HCT116 (cell line): Measurements from ENCODE around the gene MAP3K2. TPM values are rescaled to one million over a fixed set of nuclear protein-coding genes. Genes with fewer than 3 reads are reported as not detected.

Experiments used
- ATAC-seq: fragments of 200-7000 bp; cut with Tn5 transposase; 2 replicates; pipeline ENCODE4 v1.9.1; 2020; ENCODE audit warnings: mild to moderate bottlenecking, moderate library complexity
- BruUV-seq: library from RNA; stranded (reverse); fragments of 400-500 nt; replicated peaks from 2 replicates; lab custom pipeline; 2021; lab: Mats Ljungman, UMichigan
- CTCF ChIA-PET: fragments of 300-600 bp; sonication (Branson Sonifier 250); formaldehyde crosslinking; loops from one replicate; lab custom pipeline; 2021; ENCODE audit warnings: antibody characterized with exemption; lab: Charles Lee
- POLR2A ChIA-PET: fragments of 300-600, 350-600 bp; sonication (Branson Sonifier 250); formaldehyde crosslinking; loops from one replicate; lab custom pipeline; 2021; ENCODE audit warnings: antibody characterized with exemption; lab: Charles Lee
- RAD21 ChIA-PET, 2 experiments: fragments of 300-600 bp; sonication (Branson Sonifier 250); formaldehyde crosslinking; loops; one replicate each; lab custom pipeline; 2023; ENCODE audit warnings: low total read pairs in 2 of 2; ENCODE audit not compliant: uncharacterized antibody in 2 of 2, unreplicated experiment in 2 of 2, low non-redundant PET in 1 of 2; lab: Charles Lee
- DNase-seq: peaks from one replicate; pipeline ENCODE4 v3.0.0-alpha.2; 2010; ENCODE audit warnings: low read depth, low spot score
- H2AFZ ChIP-seq: fragments of 200-600 bp; shearing (Covaris generic), sonication (generic); 2 replicates; pipeline ENCODE4 v1.6.1; 2017; ENCODE audit warnings: low read depth, mixed run types, mixed read lengths, antibody characterized with exemption, low read length; ENCODE audit not compliant: poor library complexity, severe bottlenecking
- H3K27ac ChIP-seq: 2 replicates; pipeline ENCODE4 v1.5.1; 2012; ENCODE audit warnings: low read depth, low read length
- H3K27me3 ChIP-seq: fragments of 200-600 bp; sonication (generic); 2 replicates; pipeline ENCODE4 v1.6.1; 2016; ENCODE audit warnings: mixed run types, low read length, mixed read lengths; ENCODE audit not compliant: insufficient read depth
- H3K36me3 ChIP-seq, 2 experiments: fragments of 200-500 bp in 1 of 2; fragments of 200-600 bp in 1 of 2; sonication (Bioruptor generic) in 1 of 2; sonication (generic) in 1 of 2; 2 replicates each; pipeline versions ENCODE4 v1.5.1 to v1.6.1; 2014 to 2016; ENCODE audit warnings: low read length in 2 of 2, inconsistent platforms in 1 of 2, mixed read lengths in 1 of 2, mixed run types in 1 of 2; ENCODE audit not compliant: insufficient read depth in 2 of 2, control insufficient read depth in 1 of 2
- H3K4me1 ChIP-seq, 2 experiments: fragments of 200-600 bp in 1 of 2; sonication (generic) in 1 of 2; 2 replicates each; pipeline versions ENCODE4 v1.5.1 to v1.6.1; 2012 to 2017; ENCODE audit warnings: low read length in 2 of 2, inconsistent platforms in 1 of 2, mild to moderate bottlenecking in 1 of 2, mixed read lengths in 1 of 2, mixed run types in 1 of 2, moderate library complexity in 1 of 2; ENCODE audit not compliant: insufficient read depth in 2 of 2, control insufficient read depth in 1 of 2
- H3K4me2 ChIP-seq: fragments of 200-600 bp; sonication (generic); 2 replicates; pipeline ENCODE4 v1.6.1; 2017; ENCODE audit warnings: mixed run types, low read length, mixed read lengths
- H3K4me3 ChIP-seq, 2 experiments: fragments of 200-600 bp in 1 of 2; sonication (generic) in 1 of 2; replicated peaks in 1 of 2; 2 replicates each; pipeline ENCODE4 v1.5.1; 2011 to 2016; ENCODE audit warnings: low read length in 2 of 2, control low read depth in 1 of 2, low read depth in 1 of 2, mild to moderate bottlenecking in 1 of 2, mixed read lengths in 1 of 2, mixed run types in 1 of 2
- H3K79me2 ChIP-seq: fragments of 200-600 bp; sonication (generic); 2 replicates; pipeline ENCODE4 v1.6.1; 2017; ENCODE audit warnings: mild to moderate bottlenecking, mixed run types, low read length, moderate library complexity, mixed read lengths; ENCODE audit not compliant: insufficient read depth
- H3K9ac ChIP-seq: fragments of 200-600 bp; sonication (generic); 2 replicates; pipeline ENCODE4 v1.6.1; 2016; ENCODE audit warnings: low read length, mixed read lengths
- H3K9me2 ChIP-seq: fragments of 200-600 bp; sonication (generic), shearing (Covaris generic); 2 replicates; pipeline ENCODE4 v1.6.1; 2017; ENCODE audit warnings: mixed run types, mild to moderate bottlenecking, moderate library complexity; ENCODE audit not compliant: insufficient read depth
- H3K9me3 ChIP-seq, 2 experiments: fragments of 200-500 bp in 1 of 2; fragments of 200-600 bp in 1 of 2; sonication (Bioruptor generic) in 1 of 2; sonication (generic) in 1 of 2; 2 replicates each; pipeline ENCODE4 v1.6.1; 2014 to 2017; ENCODE audit warnings: low read length in 2 of 2, mixed read lengths in 2 of 2, inconsistent platforms in 1 of 2, low read depth in 1 of 2, mild to moderate bottlenecking in 1 of 2, mixed run types in 1 of 2, moderate library complexity in 1 of 2; ENCODE audit not compliant: control insufficient read depth in 1 of 2, insufficient read depth in 1 of 2
- H4K20me1 ChIP-seq: fragments of 200-600 bp; sonication (generic), shearing (Covaris generic); 2 replicates; pipeline ENCODE4 v1.6.1; 2017; ENCODE audit warnings: mixed run types, mild to moderate bottlenecking, moderate library complexity; ENCODE audit not compliant: insufficient read depth
- ATF3 ChIP-seq: IDR thresholded peaks from 2 replicates; pipeline ENCODE4 v1.6.1; 2012
- CEBPB ChIP-seq: IDR thresholded peaks from 2 replicates; pipeline ENCODE4 v1.6.1; 2012; ENCODE audit warnings: low read depth
- CTCF ChIP-seq, 3 experiments: fragments of 200-600 bp in 1 of 3; sonication (generic) in 1 of 3; IDR thresholded peaks in 2 of 3; conservative IDR thresholded peaks in 1 of 3; 2 replicates each; pipeline ENCODE4 v1.5.1; 2012 to 2017; ENCODE audit warnings: low read depth in 2 of 3, low read length in 2 of 3, antibody characterized with exemption in 1 of 3, borderline replicate concordance in 1 of 3, control low read depth in 1 of 3, mild to moderate bottlenecking in 1 of 3, mixed read lengths in 1 of 3, mixed run types in 1 of 3, moderate library complexity in 1 of 3; ENCODE audit not compliant: insufficient read depth in 1 of 3
- EGR1 ChIP-seq: IDR thresholded peaks from 2 replicates; pipeline ENCODE4 v1.6.1; 2012; ENCODE audit warnings: low read depth
- ELF1 ChIP-seq: IDR thresholded peaks from 2 replicates; pipeline ENCODE4 v1.6.1; 2012; ENCODE audit warnings: low read depth, borderline replicate concordance
- POLR2A ChIP-seq: IDR thresholded peaks from 2 replicates; pipeline ENCODE4 v1.7.0; 2011; ENCODE audit warnings: borderline replicate concordance; ENCODE audit not compliant: insufficient read depth, insufficient read length; ENCODE audit errors: extremely low read depth
- SIN3A ChIP-seq: IDR thresholded peaks from 2 replicates; pipeline ENCODE4 v1.6.1; 2012; ENCODE audit warnings: low read depth
- SP1 ChIP-seq: IDR thresholded peaks from 2 replicates; pipeline ENCODE4 v1.6.1; 2012; ENCODE audit warnings: low read depth
- SRF ChIP-seq: IDR thresholded peaks from 2 replicates; pipeline ENCODE4 v1.6.1; 2012; ENCODE audit warnings: low read depth
- ZFX ChIP-seq: fragments of 450-650 bp; IDR thresholded peaks from 2 replicates; pipeline ENCODE4 v1.6.1; 2017
- intact Hi-C: fragments of 100-400 bp; cut with micrococcal nuclease; formaldehyde crosslinking; loops from 2 replicates; pipeline ENCODE4 v1.10.0; 2022
- total RNA-seq: library from RNA; stranded (reverse); gene quantifications from one replicate; pipeline ENCODE4 v1.2.1, GENCODE V29; 2021; ENCODE audit not compliant: unreplicated experiment

The MAP3K2 gene
- total RNA-seq, 1 experiment from 2014 or later, result 44.5 TPM

DNA sequence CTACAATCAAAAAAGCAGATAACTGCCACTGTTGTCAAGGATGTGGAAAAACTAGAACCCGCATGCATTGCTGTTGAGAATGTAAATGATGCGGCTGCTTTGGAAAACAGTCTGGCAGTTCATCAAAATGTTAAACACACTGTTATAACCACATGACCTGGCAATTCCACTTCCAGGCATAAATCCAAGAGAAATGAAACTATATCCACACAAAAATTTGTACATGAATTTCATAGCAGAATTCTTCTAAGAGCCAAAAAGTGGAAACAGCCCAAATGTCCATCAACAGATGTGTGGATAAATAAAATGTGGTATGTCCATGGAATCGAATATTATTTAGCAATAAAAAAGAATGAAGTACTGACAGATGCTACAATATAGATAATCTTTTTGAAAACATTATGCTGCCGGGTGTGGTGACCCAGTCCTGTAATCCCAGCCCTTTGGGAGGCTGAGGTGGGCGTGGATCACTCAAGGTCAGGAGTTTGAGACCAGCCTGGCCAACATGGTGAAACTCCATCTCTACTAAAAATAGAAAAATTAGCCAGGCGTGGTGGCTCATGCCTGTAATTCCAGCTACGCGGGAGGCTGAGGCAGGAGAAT is 125.9 kb downstream of the MAP3K2 start:
- no peak overlapping the region for H2AFZ ChIP-seq
- TF ChIP-seq SRF, result no peak
- no peak for TF ChIP-seq CEBPB
- no peak for TF ChIP-seq CTCF (IDR thresholded peaks at IDR 0.05 in 2 of 3, conservative IDR thresholded peaks at IDR 0.05 in 1 of 3; ENCODE audit: borderline replicate concordance in 1 of 3, insufficient read depth in 1 of 3, low read depth in 2 of 3, low read length in 2 of 3)
- no peak for TF ChIP-seq SP1
- no peak for TF ChIP-seq ELF1
- TF ChIP-seq ZFX, result no peak
- TF ChIP-seq EGR1, result no peak
- no peak for TF ChIP-seq ATF3
- no peak for TF ChIP-seq POLR2A
- TF ChIP-seq SIN3A, result no peak
- no peaks in the 10 kb centered on the region for H3K9me2 ChIP-seq
- H3K4me2 ChIP-seq, result no peak overlapping the region
- no peaks in the 10 kb centered on the region for H3K9me3 ChIP-seq
- no TSS peak for BruUV-seq
- DNase-seq (no peak), ATAC-seq (no peak)
- peaks cover 10 to 35% of the 10 kb centered on the region in 2 experiments; a peak in 3 of 4 replicates for H3K36me3 ChIP-seq
- CTCF ChIA-PET, result no interaction called here
- H3K27me3 ChIP-seq, result no peaks in the 10 kb centered on the region
- intact Hi-C loops, result no loop called here
- no peaks in the 10 kb centered on the region for H4K20me1 ChIP-seq
- no peaks in the 10 kb centered on the region for H3K4me1 ChIP-seq
- POLR2A ChIA-PET, result no interaction called here
- no peak overlapping the region for H3K9ac ChIP-seq
- H3K4me3 ChIP-seq, result no peak overlapping the region
- H3K79me2 ChIP-seq, result no peaks in the 10 kb centered on the region
- RAD21 ChIA-PET, result no interaction called here
- H3K27ac ChIP-seq, result no peak overlapping the region
